Measurements from ENCODE around the gene CYP4A22.

CYP4A22 gene

GRCh38 chr1:47178654-47179016 lies 41.4 kb downstream of the CYP4A22 start:
- no peak for TF ChIP-seq ZNF274 (IDR thresholded peaks at IDR 0.05; ENCODE audit: low read depth, low read length)
- H3K4me3 ChIP-seq (ENCODE audit: low read length) = no peak overlapping the region

- peak overlapping the region; percentile 42; the same call in 1 of the 2 replicates for H3K4me3 ChIP-seq (ENCODE audit: low read length)
- no peak for TF ChIP-seq ZNF274 (IDR thresholded peaks at IDR 0.05; ENCODE audit: low read depth, low read length)
Observed at GRCh38 chr1:47179017-47179987, 42.1 kb downstream of the CYP4A22 start.

GRCh38 chr1:47179988-47180563 lies 42.8 kb downstream of the CYP4A22 start:
- H3K4me3 ChIP-seq (ENCODE audit: low read length) = no peak overlapping the region
- no peak for TF ChIP-seq ZNF274 (IDR thresholded peaks at IDR 0.05; ENCODE audit: low read depth, low read length)

- H3K4me3 ChIP-seq (ENCODE audit: low read length) = no peak overlapping the region
- TF ChIP-seq ZNF274 (IDR thresholded peaks at IDR 0.05; ENCODE audit: low read depth, low read length) = no peak
Observed at GRCh38 chr1:47180603-47181094, 43.4 kb downstream of the CYP4A22 start.

- H3K4me3 ChIP-seq (ENCODE audit: low read length) = no peak overlapping the region
- TF ChIP-seq ZNF274 (IDR thresholded peaks at IDR 0.05; ENCODE audit: low read depth, low read length) = no peak
Observed at GRCh38 chr1:47181095-47181954, 44.1 kb downstream of the CYP4A22 start.

GRCh38 chr1:47181955-47182675 lies 44.9 kb downstream of the CYP4A22 start:
- no peak for TF ChIP-seq ZNF274 (IDR thresholded peaks at IDR 0.05; ENCODE audit: low read depth, low read length)
- H3K4me3 ChIP-seq (ENCODE audit: low read length) = no peak overlapping the region

GRCh38 chr1:47182676-47183235 lies 45.5 kb downstream of the CYP4A22 start:
- no peak for TF ChIP-seq ZNF274 (IDR thresholded peaks at IDR 0.05; ENCODE audit: low read depth, low read length)
- H3K4me3 ChIP-seq (ENCODE audit: low read length) = no peak overlapping the region

GRCh38 chr1:47183308-47184089 lies 46.3 kb downstream of the CYP4A22 start:
- no peak for TF ChIP-seq ZNF274 (IDR thresholded peaks at IDR 0.05; ENCODE audit: low read depth, low read length)
- no peak overlapping the region for H3K4me3 ChIP-seq (ENCODE audit: low read length)

GRCh38 chr1:47184090-47184821 lies 47.0 kb downstream of the CYP4A22 start:
- H3K4me3 ChIP-seq (ENCODE audit: low read length) = no peak overlapping the region
- no peak for TF ChIP-seq ZNF274 (IDR thresholded peaks at IDR 0.05; ENCODE audit: low read depth, low read length)

GRCh38 chr1:47184822-47185677 lies 47.8 kb downstream of the CYP4A22 start:
- no peak for TF ChIP-seq ZNF274 (IDR thresholded peaks at IDR 0.05; ENCODE audit: low read depth, low read length)
- no peak overlapping the region for H3K4me3 ChIP-seq (ENCODE audit: low read length)

Data from GM08714 (cell line).